SK-N-SH treated with all-trans-retinoic acid at 6 μM for 48 hours (cell line): ENCODE measurements around the gene SULT1A1.
A peak's percentile ranks its signal among the peaks of the same experiment; 100 is the strongest.
"Not testable (repeated sequence)": the region's sequence is repeated elsewhere in the genome, so short reads cannot be mapped to it uniquely, and the experiment has no call there.

ENCODE experiments used
- ATAC-seq: fragments of 200-7000 bp; cut with Tn5 transposase; 3 replicates; pipeline ENCODE4 v1.9.1; 2020; ENCODE audit warnings: mild to moderate bottlenecking, moderate library complexity
- BACH2 ChIP-seq: fragments of 250-450 bp; sonication (Bioruptor Pico); IDR thresholded peaks from 2 replicates; pipeline ENCODE4 v1.9.0; 2021; ENCODE audit warnings: mild to moderate bottlenecking, borderline replicate concordance
- CSRNP3 ChIP-seq: fragments of 250-450 bp; sonication (Bioruptor Pico); IDR thresholded peaks from 2 replicates; pipeline ENCODE4 v1.5.1; 2021; ENCODE audit warnings: mild to moderate bottlenecking, moderate library complexity
- GLIS3 ChIP-seq: fragments of 250-450 bp; sonication (Bioruptor Pico); IDR thresholded peaks from 2 replicates; pipeline ENCODE4 v1.5.0; 2020; ENCODE audit warnings: mild to moderate bottlenecking, moderate library complexity
- ISL1 ChIP-seq: fragments of 250-450 bp; sonication (Bioruptor Pico); IDR thresholded peaks from 2 replicates; pipeline ENCODE4 v2.1.2; 2022; ENCODE audit warnings: mild to moderate bottlenecking, moderate library complexity
- PATZ1 ChIP-seq: fragments of 250-450 bp; sonication (Bioruptor Pico); IDR thresholded peaks from 2 replicates; pipeline ENCODE4 v1.8.0; 2020; ENCODE audit warnings: mild to moderate bottlenecking, moderate library complexity, borderline replicate concordance
- POU6F1 ChIP-seq: fragments of 250-450 bp; sonication (Bioruptor Pico); IDR thresholded peaks from 2 replicates; pipeline ENCODE4 v1.8.0; 2021; ENCODE audit warnings: low read depth, mild to moderate bottlenecking, moderate library complexity, borderline replicate concordance
- PPARA ChIP-seq: fragments of 250-450 bp; sonication (Bioruptor Pico); IDR thresholded peaks from 2 replicates; pipeline ENCODE4 v1.5.0; 2020; ENCODE audit warnings: mild to moderate bottlenecking, borderline replicate concordance
- RARB ChIP-seq: fragments of 250-450 bp; sonication (Bioruptor Pico); IDR thresholded peaks from 2 replicates; pipeline ENCODE4 v1.8.0; 2021; ENCODE audit warnings: mild to moderate bottlenecking, moderate library complexity
- TCF4 ChIP-seq: fragments of 250-450 bp; sonication (Bioruptor Pico); IDR thresholded peaks from 2 replicates; pipeline ENCODE4 v1.8.0; 2021; ENCODE audit warnings: mild to moderate bottlenecking, moderate library complexity, borderline replicate concordance
- TOX ChIP-seq: fragments of 250-450 bp; sonication (Bioruptor Pico); IDR thresholded peaks from 2 replicates; pipeline ENCODE4 v1.8.0; 2021; ENCODE audit warnings: mild to moderate bottlenecking, moderate library complexity, borderline replicate concordance
- ZC3H10 ChIP-seq: fragments of 250-450 bp; sonication (Bioruptor Pico); IDR thresholded peaks from 2 replicates; pipeline ENCODE4 v1.5.1; 2021; ENCODE audit warnings: mild to moderate bottlenecking, moderate library complexity
- ZFP3 ChIP-seq: fragments of 250-450 bp; sonication (Bioruptor Pico); IDR thresholded peaks from 2 replicates; pipeline ENCODE4 v1.5.0; 2020; ENCODE audit warnings: mild to moderate bottlenecking, moderate library complexity
- ZFP30 ChIP-seq: fragments of 450-650 bp; formaldehyde crosslinking; IDR thresholded peaks from 2 replicates; pipeline ENCODE4 v1.5.0; 2022; ENCODE audit warnings: mild to moderate bottlenecking, moderate library complexity
- ZNF565 ChIP-seq: fragments of 450-650 bp; formaldehyde crosslinking; conservative IDR thresholded peaks from 2 replicates; pipeline ENCODE4 v1.5.0; 2020; ENCODE audit warnings: low read depth, mild to moderate bottlenecking, moderate library complexity
- ZNF70 ChIP-seq: fragments of 450-650 bp; formaldehyde crosslinking; IDR thresholded peaks from 2 replicates; pipeline ENCODE4 v1.5.0; 2020; ENCODE audit warnings: mild to moderate bottlenecking, moderate library complexity
- ZNF8 ChIP-seq: fragments of 450-650 bp; formaldehyde crosslinking; IDR thresholded peaks from 2 replicates; pipeline ENCODE4 v1.5.0; 2020; ENCODE audit warnings: mild to moderate bottlenecking, moderate library complexity

SULT1A1 gene

GRCh38 chr16:28613912-28614311, 4.1 kb upstream of the SULT1A1 start:
- ATAC-seq, result not testable (repeated sequence)

- ATAC-seq, result peak; percentile 44; the same call in 2 of the 3 replicates
Observed at GRCh38 chr16:28612359-28613280, 2.8 kb upstream of the SULT1A1 start.

- TF ChIP-seq ZNF8 (CRISPR knock-in tag), result no peak
- no peak for TF ChIP-seq TCF4 (CRISPR knock-in tag)
- TF ChIP-seq TOX (CRISPR knock-in tag), result no peak
- TF ChIP-seq ISL1, result no peak
- no peak for TF ChIP-seq ZC3H10 (CRISPR knock-in tag)
- no peak for TF ChIP-seq ZFP30 (CRISPR knock-in tag)
- TF ChIP-seq POU6F1 (CRISPR knock-in tag), result no peak
- no peak for TF ChIP-seq ZNF565 (CRISPR knock-in tag)
- TF ChIP-seq, all 23 proteins: peak for 0
- ATAC-seq, result no peak
Observed at GRCh38 chr16:28610595-28611191, 849 bp upstream of the SULT1A1 start.

GRCh38 chr16:28608867-28609596, 812 bp downstream of the SULT1A1 start:
- ATAC-seq, result not testable (repeated sequence)

- ATAC-seq, result not testable (repeated sequence)
Observed at GRCh38 chr16:28608496-28608808, 1.4 kb downstream of the SULT1A1 start.

- ATAC-seq, result not testable (repeated sequence)
Observed at GRCh38 chr16:28607681-28608495, 2.0 kb downstream of the SULT1A1 start.

- no peak for TF ChIP-seq GLIS3 (CRISPR knock-in tag)
- TF ChIP-seq PPARA (CRISPR knock-in tag), result no peak
- no peak for TF ChIP-seq ZFP30 (CRISPR knock-in tag)
- no peak for TF ChIP-seq TOX (CRISPR knock-in tag)
- TF ChIP-seq RARB (CRISPR knock-in tag), result no peak
- no peak for TF ChIP-seq BACH2 (CRISPR knock-in tag)
- TF ChIP-seq PATZ1, result no peak
- no peak for TF ChIP-seq ZFP3 (CRISPR knock-in tag)
- TF ChIP-seq ZNF70 (CRISPR knock-in tag), result no peak
- TF ChIP-seq CSRNP3 (CRISPR knock-in tag), result no peak
- TF ChIP-seq TCF4 (CRISPR knock-in tag), result no peak
- ATAC-seq, result no peak
Observed at GRCh38 chr16:28607116-28607623, 2.7 kb downstream of the SULT1A1 start.
